HG03025 (cell line): ENCODE results near the gene KIAA1671.
"Not testable (repeated sequence)": the region's sequence is repeated elsewhere in the genome, so short reads cannot be mapped to it uniquely, and the experiment has no call there.

Source experiments
- ATAC-seq: cut with Tn5 transposase; IDR thresholded peaks from one replicate; pipeline ENCODE4 v1.9.1; 2021; ENCODE audit warnings: mild to moderate bottlenecking, moderate library complexity; ENCODE audit not compliant: unreplicated experiment, low FRiP score

The KIAA1671 gene

DNA sequence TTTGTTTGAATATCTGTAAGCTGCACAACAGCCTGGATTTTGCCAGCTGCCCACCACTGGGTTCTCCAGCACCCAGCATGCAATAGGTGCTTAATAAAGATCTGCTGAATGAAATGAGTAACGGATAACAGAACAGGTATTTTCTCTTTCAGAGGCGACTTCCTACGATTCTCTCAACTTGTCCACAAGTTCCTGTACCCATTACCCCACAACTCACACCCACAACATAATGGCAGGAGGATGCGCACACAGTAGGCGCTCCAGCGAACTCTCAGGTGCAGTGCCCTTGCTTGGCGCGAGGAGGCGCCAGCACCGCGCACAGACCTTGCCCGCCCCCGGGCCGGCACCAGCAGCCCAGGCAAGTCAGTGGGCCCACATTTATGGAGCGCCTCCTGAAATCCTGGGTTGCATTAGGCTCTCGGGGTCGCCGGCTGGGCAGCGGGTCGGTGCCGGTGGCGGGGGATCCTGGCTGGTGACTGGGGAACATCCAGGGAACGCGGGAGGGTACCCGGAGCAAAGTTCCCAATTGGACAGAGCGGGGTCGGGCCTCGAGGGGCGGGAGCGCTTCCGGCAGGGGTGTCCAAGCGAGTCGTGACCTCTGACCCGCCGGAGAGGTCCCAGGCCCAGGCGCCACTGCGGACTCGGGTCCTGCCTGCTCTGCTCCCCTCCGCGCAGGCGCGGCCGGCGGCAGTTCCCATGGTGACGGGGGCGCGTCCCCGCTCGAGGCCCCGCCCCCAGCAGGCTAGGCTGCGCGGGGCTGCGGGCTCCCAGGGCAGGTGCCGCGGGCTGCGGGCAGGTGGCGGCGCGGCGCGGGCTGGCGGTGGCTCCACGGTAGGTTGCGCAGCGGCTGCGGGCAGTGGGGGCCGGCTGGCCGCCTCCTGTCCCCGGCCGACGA lies at the start of gene KIAA1671:
Gene KIAA1671 (plus strand): TSS at position 775 of the 895 bp plus-strand sequence. CDS start 75,284 bp downstream, outside the sequence.
- no peak for ATAC-seq

- ATAC-seq, result no peak
Measured at GRCh38 chr22:24905909-24906308, 46.6 kb upstream of the KIAA1671 start.

- not testable (repeated sequence) for ATAC-seq
Measured at GRCh38 chr22:24907101-24907500, 45.4 kb upstream of the KIAA1671 start.

DNA sequence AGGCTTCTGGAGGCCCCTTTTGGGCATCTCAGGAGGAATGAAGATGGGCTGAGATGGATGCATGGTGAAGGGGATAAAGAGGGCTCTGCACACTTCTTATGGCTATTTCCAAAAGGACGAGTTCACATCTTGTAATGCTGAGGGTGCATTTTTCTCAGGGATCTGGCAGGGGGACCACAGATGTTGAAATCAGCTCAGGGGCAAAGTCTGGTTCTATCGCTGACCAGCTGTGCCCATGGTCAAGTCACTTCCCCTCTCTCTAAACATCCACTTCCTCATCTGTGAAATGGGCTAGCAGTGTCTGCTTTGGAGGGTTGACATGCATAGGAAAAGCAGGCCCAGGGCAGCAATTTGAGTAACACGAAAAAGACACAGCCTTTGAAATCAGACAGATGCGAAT lies 32.5 kb upstream of the KIAA1671 start:
- no peak for ATAC-seq

GRCh38 chr22:24925586-24926427 lies 26.7 kb upstream of the KIAA1671 start:
- ATAC-seq, result no peak

DNA sequence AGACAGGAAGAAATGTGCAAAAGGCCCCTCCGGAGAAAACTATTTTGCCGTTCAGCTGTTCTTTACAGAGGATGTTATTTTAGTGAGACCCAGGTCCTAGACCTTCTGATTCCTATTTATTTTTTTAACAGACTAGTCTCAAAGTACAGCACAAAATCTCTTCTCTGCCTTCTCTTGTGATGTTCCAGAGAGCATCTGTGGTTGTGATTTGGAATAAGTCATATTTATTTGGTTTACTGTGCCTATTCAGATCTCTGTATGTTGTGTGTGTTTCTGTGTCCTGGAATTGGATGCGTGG lies 26.1 kb upstream of the KIAA1671 start:
- no peak for ATAC-seq

DNA sequence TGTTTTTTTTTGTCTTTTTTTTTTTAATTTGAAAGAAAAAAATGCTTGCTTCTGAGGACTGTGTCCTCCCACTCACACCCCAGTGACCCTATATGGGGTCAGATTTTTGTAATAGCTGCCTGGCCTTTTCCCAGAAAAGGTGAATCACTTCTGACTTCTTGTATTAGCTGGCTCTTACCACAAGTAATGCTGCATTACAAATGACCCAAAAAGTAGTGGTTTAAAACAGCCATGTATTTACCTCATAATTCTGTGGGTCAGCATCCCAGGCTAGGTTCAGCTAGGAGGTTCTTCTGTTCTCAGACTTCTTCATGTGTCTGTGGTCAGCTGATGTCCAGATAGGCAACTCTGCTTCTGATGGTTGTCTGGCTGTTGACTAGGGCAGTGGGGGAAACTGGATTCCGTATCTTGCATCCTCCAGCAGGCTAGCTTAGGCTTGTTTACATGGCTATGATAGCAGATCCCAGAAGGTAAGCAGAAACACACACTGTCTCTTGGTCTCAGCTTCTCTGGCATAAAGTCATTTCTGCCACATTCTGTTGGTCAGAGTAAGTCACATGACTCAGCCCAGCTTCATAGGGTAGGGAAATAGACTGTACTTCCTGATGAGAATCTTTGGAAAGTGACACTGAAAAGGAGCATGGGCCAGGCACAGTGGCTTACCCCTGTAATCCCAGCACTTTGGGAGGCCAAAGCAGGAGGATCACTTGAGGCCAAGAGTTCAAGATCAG lies 25.5 kb upstream of the KIAA1671 start:
- ATAC-seq, result no peak

DNA sequence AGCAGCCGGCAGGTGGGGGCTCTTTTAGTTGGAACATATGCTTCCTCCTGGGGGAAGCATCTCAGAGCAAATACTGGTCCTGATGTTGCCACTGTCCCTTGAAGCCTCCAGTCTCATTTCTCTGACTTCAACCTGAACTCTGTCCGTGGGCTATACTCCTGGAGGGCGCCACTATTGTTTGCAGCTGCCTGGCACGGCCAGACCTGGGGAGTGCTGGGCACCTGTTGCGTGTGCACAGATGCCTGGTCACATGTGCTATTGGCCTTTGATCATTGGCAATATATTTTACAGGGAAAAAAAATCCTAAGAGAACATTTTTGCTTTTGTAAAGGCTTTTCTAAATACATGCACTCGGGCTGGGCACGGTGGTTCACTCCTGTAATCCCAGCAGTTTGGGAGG lies 24.2 kb upstream of the KIAA1671 start:
- no peak for ATAC-seq

- no peak for ATAC-seq
Measured at GRCh38 chr22:24930678-24931077, 21.8 kb upstream of the KIAA1671 start.

DNA sequence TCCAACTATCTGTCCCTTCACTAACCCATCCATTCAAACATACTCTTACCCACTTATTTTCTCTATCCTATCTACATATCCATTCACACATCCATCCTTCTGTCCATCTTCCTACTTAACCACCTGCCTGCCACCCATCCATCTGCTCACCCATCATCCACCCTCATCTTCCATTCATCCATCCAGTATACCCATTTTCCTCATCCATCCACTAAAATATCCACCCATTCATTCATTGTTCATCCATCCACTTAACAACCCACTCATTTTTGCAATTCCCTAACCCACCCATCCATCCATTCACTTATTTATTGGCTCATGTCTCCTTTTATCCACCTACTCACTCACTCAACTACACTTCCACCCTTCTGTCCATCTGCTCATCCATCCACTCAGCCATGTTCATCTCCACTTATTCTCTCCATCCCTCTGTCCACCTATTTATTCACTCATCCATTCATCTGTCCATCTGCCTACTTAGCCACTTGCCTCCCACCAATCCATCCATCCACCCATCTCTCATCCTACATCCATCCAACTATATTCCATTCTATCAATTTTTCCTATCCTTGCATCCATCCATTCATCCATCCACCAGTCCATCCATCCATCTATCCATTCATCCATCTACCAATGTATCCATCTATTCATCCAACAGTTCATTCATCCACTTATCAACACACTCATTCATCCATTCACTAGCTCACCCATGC lies 16.6 kb upstream of the KIAA1671 start:
- no peak for ATAC-seq

- ATAC-seq, result no peak
Measured at GRCh38 chr22:24937114-24937513, 15.4 kb upstream of the KIAA1671 start.

- ATAC-seq, result no peak
Measured at GRCh38 chr22:24938741-24939341, 13.7 kb upstream of the KIAA1671 start.

- no peak for ATAC-seq
Measured at GRCh38 chr22:24942301-24942700, 10.2 kb upstream of the KIAA1671 start.

DNA sequence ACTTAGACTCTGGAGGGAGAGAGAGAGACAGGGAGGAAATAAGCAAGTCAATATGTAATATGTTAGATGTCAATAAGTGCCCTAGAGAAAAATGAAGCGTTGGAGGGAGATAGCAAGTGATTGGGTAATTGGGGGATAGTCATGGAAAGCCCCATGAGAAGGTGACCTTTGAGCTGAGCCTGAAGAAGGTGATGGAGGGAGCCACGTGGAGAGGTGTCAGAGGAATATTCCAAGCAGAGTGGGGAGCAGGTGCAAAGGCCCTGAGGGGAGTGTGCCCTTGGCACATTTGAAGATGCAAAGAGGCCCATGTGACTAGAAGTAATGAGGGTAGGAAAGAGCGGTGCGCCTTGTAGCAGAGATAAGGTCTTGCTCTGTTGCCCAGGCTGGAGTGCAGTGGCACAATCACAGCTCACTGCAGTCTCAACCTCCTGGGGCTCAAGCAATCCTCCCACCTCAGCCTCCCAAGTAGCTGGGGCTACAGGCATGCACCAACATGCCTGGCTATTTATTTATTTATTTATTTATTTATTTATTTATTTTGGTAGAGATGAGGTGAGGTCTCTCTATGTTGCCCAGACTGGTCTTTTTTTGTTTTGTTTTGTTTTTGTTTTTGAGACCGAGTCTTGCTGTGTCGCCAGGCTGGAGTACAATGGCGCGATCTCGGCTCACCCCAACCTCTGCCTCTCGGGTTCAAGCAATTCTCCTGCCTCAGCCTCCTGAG lies 8.1 kb upstream of the KIAA1671 start:
- no peak for ATAC-seq

- no peak for ATAC-seq
Measured at GRCh38 chr22:24945430-24945829, 7.1 kb upstream of the KIAA1671 start.

- ATAC-seq, result no peak
Measured at GRCh38 chr22:24947383-24947782, 5.1 kb upstream of the KIAA1671 start.

- ATAC-seq, result no peak
Measured at GRCh38 chr22:24947881-24948280, 4.6 kb upstream of the KIAA1671 start.

DNA sequence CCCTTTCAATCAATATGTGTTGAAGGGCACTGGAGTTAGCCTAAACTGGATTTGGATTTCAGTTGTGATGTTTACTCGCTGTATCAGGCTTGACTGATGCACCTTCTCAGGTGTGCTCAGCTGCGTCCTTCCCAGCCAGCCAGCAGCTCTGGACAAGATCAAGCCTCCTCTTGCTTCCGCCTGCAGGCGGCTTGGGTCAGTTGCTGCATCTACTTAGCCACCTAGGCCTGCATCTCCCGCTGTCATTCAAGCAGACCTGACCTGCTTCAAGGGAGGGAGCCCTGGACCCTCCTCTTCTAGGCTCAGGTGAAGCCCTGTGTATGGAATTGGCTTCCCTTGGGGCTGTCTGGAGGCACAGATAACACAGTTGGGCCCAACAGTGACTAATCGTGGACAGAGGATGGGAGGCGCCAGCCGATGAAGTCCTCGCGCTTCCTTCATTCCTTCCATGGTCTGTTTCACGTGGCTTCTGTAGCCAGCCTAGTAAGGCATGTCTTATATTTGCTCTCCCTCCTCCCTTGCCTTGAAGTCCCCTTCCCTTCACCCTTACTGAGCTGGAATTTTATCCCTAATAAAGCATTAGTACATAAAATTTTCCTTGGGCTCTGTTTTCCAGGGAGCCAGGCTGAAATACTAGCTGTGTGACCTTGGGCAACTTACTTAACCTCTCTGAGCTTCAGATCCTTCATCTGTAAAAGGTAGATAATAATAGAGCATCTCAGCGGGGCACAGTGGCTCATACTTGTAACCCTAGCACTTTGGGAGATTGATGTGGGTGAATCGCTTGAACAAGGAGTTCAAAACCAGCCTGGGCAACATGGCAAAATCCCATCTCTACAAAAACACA lies 3.9 kb upstream of the KIAA1671 start:
- ATAC-seq, result no peak
